ENCODE results near the gene FOXD2.

DNA sequence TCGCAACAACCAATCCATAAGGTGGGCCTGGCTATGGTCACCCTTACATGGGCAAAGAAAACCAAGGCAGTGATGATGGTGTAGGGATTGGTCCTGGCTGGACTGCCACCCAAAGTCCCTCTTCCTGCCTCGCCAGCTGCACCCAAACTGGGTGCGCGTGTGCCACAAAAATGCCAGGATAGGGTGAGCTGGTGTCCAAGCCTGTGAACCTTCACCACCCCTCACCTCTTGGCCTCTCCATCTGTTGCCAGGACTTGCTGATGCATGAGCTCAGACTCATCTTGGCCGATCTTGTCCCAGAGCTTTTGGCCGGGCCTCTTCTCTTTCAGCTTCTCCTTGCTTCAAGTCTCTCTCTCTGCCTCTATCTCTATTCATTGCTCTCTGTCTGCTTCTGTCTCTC lies 41.8 kb downstream of the FOXD2 start:
- TF ChIP-seq POLR2A (IDR thresholded peaks at IDR 0.05; ENCODE audit: low read length) (no peak), GATA1 (IDR thresholded peaks at IDR 0.05; ENCODE audit: low read depth, low read length) (no peak)
